Inflammatory macrophage (primary cell): ENCODE measurements around the gene KCNQ1.

Experiments used
- DNase-seq, 2 donors: peaks; one replicate each; pipeline ENCODE4 v3.0.0-alpha.2; 2020 to 2022

The KCNQ1 gene

GRCh38 chr11:2688381-2689231, 243.8 kb downstream of the KCNQ1 start:
- DNase-seq = no peak

GRCh38 chr11:2689651-2690575, 245.1 kb downstream of the KCNQ1 start:
- DNase-seq = no peak

GRCh38 chr11:2690596-2691354, 246.0 kb downstream of the KCNQ1 start:
- no peak for DNase-seq

GRCh38 chr11:2691355-2691761, 246.6 kb downstream of the KCNQ1 start:
- DNase-seq = no peak

GRCh38 chr11:2691991-2692875, 247.4 kb downstream of the KCNQ1 start:
- no peak for DNase-seq

GRCh38 chr11:2693271-2694261, 248.8 kb downstream of the KCNQ1 start:
- no peak for DNase-seq

GRCh38 chr11:2694495-2694894, 249.7 kb downstream of the KCNQ1 start:
- no peak for DNase-seq

GRCh38 chr11:2694995-2695939, 250.5 kb downstream of the KCNQ1 start:
- DNase-seq = no peak

- DNase-seq = no peak
Observed at GRCh38 chr11:2696455-2696854, 251.6 kb downstream of the KCNQ1 start.

- DNase-seq = no peak
Observed at GRCh38 chr11:2697866-2698265, 253.1 kb downstream of the KCNQ1 start.

- DNase-seq = no peak
Observed at GRCh38 chr11:2698386-2699184, 253.8 kb downstream of the KCNQ1 start.

- DNase-seq = peak in 1 of 2 donors; percentile 5
Observed at GRCh38 chr11:2699185-2699530, 254.3 kb downstream of the KCNQ1 start.

- DNase-seq = peak; percentile 91 to 92
Observed at GRCh38 chr11:2699531-2700414, 255.0 kb downstream of the KCNQ1 start, which contains the start of gene KCNQ1OT1. Gene KCNQ1OT1, minus strand, starts transcription at chr11:2699994.

GRCh38 chr11:2700415-2701211, 255.8 kb downstream of the KCNQ1 start:
- peak; percentile 38 to 61 for DNase-seq

GRCh38 chr11:2701230-2701629, 256.4 kb downstream of the KCNQ1 start:
- no peak for DNase-seq

GRCh38 chr11:2701898-2702434, 257.2 kb downstream of the KCNQ1 start:
- DNase-seq = no peak
